ENCODE measurements around the gene HDAC10. TPM values are rescaled to one million over a fixed set of nuclear protein-coding genes. Genes with fewer than 3 reads are reported as not detected.

HDAC10 gene
- total RNA-seq, 2 donors from 2014 or later, result 57.2 to 62.8 TPM

GRCh38 chr22:50243685-50244419 is 7.2 kb downstream of the HDAC10 start:
- no peak for DNase-seq
- H3K4me1 Mint-ChIP-seq, result peaks cover 20% of the 10 kb centered on the region

GRCh38 chr22:50242406-50242949 is 8.6 kb downstream of the HDAC10 start:
- no peak overlapping the region for H3K27ac ChIP-seq (ENCODE audit: low read depth, low read length)
- H3K4me3 Mint-ChIP-seq, result peak overlapping the region; percentile 90
- no peak for DNase-seq
- no peaks in the 10 kb centered on the region for H3K9me3 ChIP-seq (ENCODE audit: control insufficient read depth, low read length)
- H3K27ac Mint-ChIP-seq, result no peak overlapping the region
- H3K4me3 ChIP-seq (ENCODE audit: low read length), result peak overlapping the region; percentile 91
- no peaks in the 10 kb centered on the region for H3K27me3 Mint-ChIP-seq (ENCODE audit: insufficient read depth)
- H3K36me3 Mint-ChIP-seq (ENCODE audit: low read depth), result peaks cover 16% of the 10 kb centered on the region
- peaks cover 3% of the 10 kb centered on the region for H3K4me1 ChIP-seq (ENCODE audit: control insufficient read depth, insufficient read depth, low read length)
- no peaks in the 10 kb centered on the region for H3K27me3 ChIP-seq (ENCODE audit: control insufficient read depth, insufficient read depth, low read length, poor library complexity, severe bottlenecking)
- 92 to 97% methylated on average over 11 to 14 of the region's 14 CpGs for WGBS, 2 experiments (ENCODE audit: insufficient coverage in 1 of 2, insufficient read length in 1 of 2)
- TF ChIP-seq CTCF (conservative IDR thresholded peaks at IDR 0.05), result no peak
- H3K9ac ChIP-seq (ENCODE audit: extremely low read depth, low read length, poor library complexity, severe bottlenecking), result no peak overlapping the region
- H3K9me3 Mint-ChIP-seq, result no peaks in the 10 kb centered on the region
- H3K36me3 ChIP-seq (ENCODE audit: control insufficient read depth, insufficient read depth, low read length), result peaks cover 18% of the 10 kb centered on the region
- H3K4me1 Mint-ChIP-seq, result peaks cover 20% of the 10 kb centered on the region

More at GRCh38 chr22:50243685-50244419, 7.2 kb downstream of the HDAC10 start:
- no peaks in the 10 kb centered on the region for H3K9me3 ChIP-seq (ENCODE audit: control insufficient read depth, low read length)
- 60 to 69% methylated on average over 16 to 27 of the region's 27 CpGs for WGBS, 2 experiments (ENCODE audit: insufficient coverage in 1 of 2, insufficient read length in 1 of 2)
- no peak overlapping the region for H3K27ac ChIP-seq (ENCODE audit: low read depth, low read length)
- H3K27ac Mint-ChIP-seq, result peak overlapping the region; percentile 97
- H3K36me3 ChIP-seq (ENCODE audit: control insufficient read depth, insufficient read depth, low read length), result peaks cover 25% of the 10 kb centered on the region
- peak overlapping the region; percentile 90 for H3K4me3 Mint-ChIP-seq
- H3K27me3 ChIP-seq (ENCODE audit: control insufficient read depth, insufficient read depth, low read length, poor library complexity, severe bottlenecking), result no peaks in the 10 kb centered on the region
- no peak for TF ChIP-seq CTCF (conservative IDR thresholded peaks at IDR 0.05)
- H3K27me3 Mint-ChIP-seq (ENCODE audit: insufficient read depth), result no peaks in the 10 kb centered on the region
- H3K4me3 ChIP-seq (ENCODE audit: low read length), result peak overlapping the region; percentile 91
- H3K9ac ChIP-seq (ENCODE audit: extremely low read depth, low read length, poor library complexity, severe bottlenecking), result peak overlapping the region; percentile 88
- H3K9me3 Mint-ChIP-seq, result no peaks in the 10 kb centered on the region
- H3K4me1 ChIP-seq (ENCODE audit: control insufficient read depth, insufficient read depth, low read length), result peaks cover 3% of the 10 kb centered on the region
- H3K36me3 Mint-ChIP-seq (ENCODE audit: low read depth), result peaks cover 18% of the 10 kb centered on the region

GRCh38 chr22:50238755-50239154 is 12.3 kb downstream of the HDAC10 start:
- Histone ChIP-seq H3K9ac (ENCODE audit: extremely low read depth, low read length, poor library complexity, severe bottlenecking) (no peak overlapping the region), H3K27me3 (ENCODE audit: control insufficient read depth, insufficient read depth, low read length, poor library complexity, severe bottlenecking) (no peaks in the 10 kb centered on the region), H3K9me3 (ENCODE audit: control insufficient read depth, low read length) (no peaks in the 10 kb centered on the region), H3K4me1 (ENCODE audit: control insufficient read depth, insufficient read depth, low read length) (no peaks in the 10 kb centered on the region), H3K36me3 (ENCODE audit: control insufficient read depth, insufficient read depth, low read length) (no peaks in the 10 kb centered on the region), H3K4me3 (ENCODE audit: low read length) (no peak overlapping the region), H3K27ac (ENCODE audit: low read depth, low read length) (no peak overlapping the region)
- no peak for TF ChIP-seq CTCF (conservative IDR thresholded peaks at IDR 0.05)
- peaks cover 8% of the 10 kb centered on the region for H3K9me3 Mint-ChIP-seq
- H3K27me3 Mint-ChIP-seq (ENCODE audit: insufficient read depth), result no peaks in the 10 kb centered on the region
- peaks cover 15% of the 10 kb centered on the region for H3K4me1 Mint-ChIP-seq
- no peak for DNase-seq
- H3K36me3 Mint-ChIP-seq (ENCODE audit: low read depth), result peaks cover 30% of the 10 kb centered on the region
- 87 to 89% methylated on average over 4 to 9 of the region's 9 CpGs for WGBS, 2 experiments (ENCODE audit: insufficient coverage in 1 of 2, insufficient read length in 1 of 2)
- no peak overlapping the region for H3K4me3 Mint-ChIP-seq
- H3K27ac Mint-ChIP-seq, result no peak overlapping the region
